Hepatocyte (in vitro differentiated cells): Measurements from ENCODE around the gene TRMT1. TPM values are rescaled to one million over a fixed set of nuclear protein-coding genes. Genes with fewer than 3 reads are reported as not detected.

Experiments
- DNase-seq: peaks from one replicate; pipeline ENCODE4 v3.0.0-alpha.2; 2016; ENCODE audit warnings: low spot score
- H2AFZ ChIP-seq: fragments of 200-600 bp; sonication (generic); 2 replicates; pipeline ENCODE4 v1.6.0; 2016; ENCODE audit warnings: antibody characterized with exemption, mild to moderate bottlenecking
- H3K27ac ChIP-seq: fragments of 200-600 bp; sonication (generic); 2 replicates; pipeline ENCODE4 v1.5.1; 2016; ENCODE audit warnings: mild to moderate bottlenecking
- H3K27me3 ChIP-seq: fragments of 200-600 bp; sonication (generic); 2 replicates; pipeline ENCODE4 v1.6.1; 2016
- H3K36me3 ChIP-seq: fragments of 200-600 bp; sonication (generic); replicated peaks from 2 replicates; pipeline ENCODE4 v1.5.1; 2016; ENCODE audit warnings: low read depth; ENCODE audit not compliant: insufficient read depth
- H3K4me1 ChIP-seq: fragments of 200-600 bp; sonication (generic); 2 replicates; pipeline ENCODE4 v1.5.1; 2016; ENCODE audit warnings: mild to moderate bottlenecking, moderate library complexity; ENCODE audit not compliant: insufficient read depth
- H3K4me2 ChIP-seq: fragments of 200-600 bp; sonication (generic); 2 replicates; pipeline ENCODE4 v1.6.0; 2016
- H3K4me3 ChIP-seq: fragments of 200-600 bp; sonication (generic); 2 replicates; pipeline ENCODE4 v1.5.1; 2016; ENCODE audit warnings: mild to moderate bottlenecking
- H3K79me2 ChIP-seq: fragments of 200-600 bp; sonication (generic); 2 replicates; pipeline ENCODE4 v1.6.0; 2017; ENCODE audit warnings: mild to moderate bottlenecking
- H3K9me2 ChIP-seq: fragments of 200-600 bp; sonication (generic); replicated peaks from 2 replicates; pipeline ENCODE4 v1.6.0; 2017; ENCODE audit warnings: mild to moderate bottlenecking; ENCODE audit not compliant: insufficient read depth
- H3K9me3 ChIP-seq: fragments of 200-600 bp; sonication (generic); 2 replicates; pipeline ENCODE4 v1.5.1; 2016; ENCODE audit warnings: low read depth, mild to moderate bottlenecking
- H4K20me1 ChIP-seq: fragments of 200-600 bp; sonication (generic); 2 replicates; pipeline ENCODE4 v1.6.0; 2016; ENCODE audit warnings: mild to moderate bottlenecking; ENCODE audit not compliant: insufficient read depth, poor library complexity, severe bottlenecking
- EZH2 ChIP-seq: fragments of 200-600 bp; sonication (generic); IDR thresholded peaks from 2 replicates; pipeline ENCODE4 v1.6.1; 2016; ENCODE audit warnings: antibody characterized with exemption, mild to moderate bottlenecking, borderline replicate concordance
- EZH2phosphoT487 ChIP-seq: fragments of 200-600 bp; sonication (generic); IDR thresholded peaks from one replicate; pipeline ENCODE4 v1.6.1; 2018; ENCODE audit warnings: antibody characterized with exemption, mild to moderate bottlenecking, low read depth, moderate library complexity; ENCODE audit not compliant: unreplicated experiment, severe bottlenecking
- WGBS: methylation state at CpG from one replicate; pipeline ENCODE4 v1.1.6; 2016; ENCODE audit warnings: low lambda C conversion rate; ENCODE audit errors: missing lambda C conversion rate; 5-methylcytosine and 5-hydroxymethylcytosine counted together
- polyA plus RNA-seq: library from polyadenylated mRNA; unstranded; fragments of >200 nt; fragmentation: Nextera tagmentation; extraction: Ambion mirVana; gene quantifications from 2 replicates; pipeline ENCODE4 v1.2.1, GENCODE V29; 2016
- total RNA-seq: library from RNA; depleted of rRNA; stranded (reverse); fragments of >200 nt; gene quantifications from 2 replicates; pipeline ENCODE4 v1.2.3, GENCODE V29; 2014
- TF ChIP-seq, protein P1 (sequence below): fragments of 200-600 bp; sonication (generic); IDR thresholded peaks from 2 replicates; pipeline ENCODE4 v1.5.1; 2016; ENCODE audit warnings: antibody characterized with exemption, mild to moderate bottlenecking; ENCODE audit not compliant: poor library complexity

TRMT1 gene
- total and polyA plus RNA-seq, 2 experiments from 2014 or later: 31.2 to 33.4 TPM

DNA sequence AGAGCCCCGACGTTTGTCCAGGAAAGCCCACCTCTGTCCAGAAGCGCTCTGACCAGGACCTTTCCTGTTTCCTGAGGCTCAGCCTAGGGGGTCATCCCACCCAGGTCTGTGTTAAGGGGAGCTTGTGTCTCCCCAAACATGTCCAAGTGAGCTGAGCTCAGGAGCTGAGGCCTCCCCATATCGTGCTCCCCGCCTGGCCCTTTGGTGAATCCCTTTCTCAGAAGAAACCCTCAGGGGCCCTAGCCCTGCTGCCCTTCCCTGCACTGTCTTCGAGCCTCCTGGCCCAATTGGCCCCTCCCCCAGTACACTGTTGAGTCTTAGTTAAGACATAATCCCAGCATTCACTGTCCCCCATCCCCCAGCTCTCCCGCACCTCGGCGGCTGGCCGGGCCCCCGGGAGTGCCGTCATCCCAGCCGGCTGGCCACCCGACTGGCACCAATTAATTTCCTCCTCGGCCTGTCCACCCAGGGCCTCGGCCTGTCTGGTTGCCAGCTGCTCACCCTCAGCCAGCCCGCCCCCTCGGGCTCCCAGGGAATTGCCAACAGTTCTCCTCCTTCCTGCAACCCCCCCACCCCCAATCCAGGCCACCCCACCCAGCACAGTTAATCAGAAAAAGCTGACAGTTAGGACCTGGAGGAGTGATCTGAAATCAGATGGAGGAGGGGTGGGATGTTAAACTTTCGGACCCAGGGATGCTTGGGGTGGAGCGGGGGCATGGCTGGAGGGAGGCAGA lies 47.2 kb upstream of the TRMT1 start:
- Histone ChIP-seq H3K4me1 (peaks cover 55% of the 10 kb centered on the region), H3K4me3 (peak overlapping the region; percentile 8), H3K27me3 (no peaks in the 10 kb centered on the region), H3K36me3 (no peaks in the 10 kb centered on the region), H3K9me2 (no peaks in the 10 kb centered on the region), H3K27ac (peak overlapping the region; percentile 100), H3K4me2 (peak overlapping the region; percentile 78), H4K20me1 (no peaks in the 10 kb centered on the region), H2AFZ (no peak overlapping the region), H3K79me2 (peaks cover 5% of the 10 kb centered on the region), H3K9me3 (no peaks in the 10 kb centered on the region)
- 3% methylated on average over 13 of the region's 20 CpGs for WGBS
- DNase-seq: peak; percentile 93
- TF ChIP-seq, protein P1, sequence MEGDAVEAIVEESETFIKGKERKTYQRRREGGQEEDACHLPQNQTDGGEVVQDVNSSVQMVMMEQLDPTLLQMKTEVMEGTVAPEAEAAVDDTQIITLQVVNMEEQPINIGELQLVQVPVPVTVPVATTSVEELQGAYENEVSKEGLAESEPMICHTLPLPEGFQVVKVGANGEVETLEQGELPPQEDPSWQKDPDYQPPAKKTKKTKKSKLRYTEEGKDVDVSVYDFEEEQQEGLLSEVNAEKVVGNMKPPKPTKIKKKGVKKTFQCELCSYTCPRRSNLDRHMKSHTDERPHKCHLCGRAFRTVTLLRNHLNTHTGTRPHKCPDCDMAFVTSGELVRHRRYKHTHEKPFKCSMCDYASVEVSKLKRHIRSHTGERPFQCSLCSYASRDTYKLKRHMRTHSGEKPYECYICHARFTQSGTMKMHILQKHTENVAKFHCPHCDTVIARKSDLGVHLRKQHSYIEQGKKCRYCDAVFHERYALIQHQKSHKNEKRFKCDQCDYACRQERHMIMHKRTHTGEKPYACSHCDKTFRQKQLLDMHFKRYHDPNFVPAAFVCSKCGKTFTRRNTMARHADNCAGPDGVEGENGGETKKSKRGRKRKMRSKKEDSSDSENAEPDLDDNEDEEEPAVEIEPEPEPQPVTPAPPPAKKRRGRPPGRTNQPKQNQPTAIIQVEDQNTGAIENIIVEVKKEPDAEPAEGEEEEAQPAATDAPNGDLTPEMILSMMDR: no peak
- TF ChIP-seq EZH2phosphoT487 (no peak), EZH2 (no peak)

DNA sequence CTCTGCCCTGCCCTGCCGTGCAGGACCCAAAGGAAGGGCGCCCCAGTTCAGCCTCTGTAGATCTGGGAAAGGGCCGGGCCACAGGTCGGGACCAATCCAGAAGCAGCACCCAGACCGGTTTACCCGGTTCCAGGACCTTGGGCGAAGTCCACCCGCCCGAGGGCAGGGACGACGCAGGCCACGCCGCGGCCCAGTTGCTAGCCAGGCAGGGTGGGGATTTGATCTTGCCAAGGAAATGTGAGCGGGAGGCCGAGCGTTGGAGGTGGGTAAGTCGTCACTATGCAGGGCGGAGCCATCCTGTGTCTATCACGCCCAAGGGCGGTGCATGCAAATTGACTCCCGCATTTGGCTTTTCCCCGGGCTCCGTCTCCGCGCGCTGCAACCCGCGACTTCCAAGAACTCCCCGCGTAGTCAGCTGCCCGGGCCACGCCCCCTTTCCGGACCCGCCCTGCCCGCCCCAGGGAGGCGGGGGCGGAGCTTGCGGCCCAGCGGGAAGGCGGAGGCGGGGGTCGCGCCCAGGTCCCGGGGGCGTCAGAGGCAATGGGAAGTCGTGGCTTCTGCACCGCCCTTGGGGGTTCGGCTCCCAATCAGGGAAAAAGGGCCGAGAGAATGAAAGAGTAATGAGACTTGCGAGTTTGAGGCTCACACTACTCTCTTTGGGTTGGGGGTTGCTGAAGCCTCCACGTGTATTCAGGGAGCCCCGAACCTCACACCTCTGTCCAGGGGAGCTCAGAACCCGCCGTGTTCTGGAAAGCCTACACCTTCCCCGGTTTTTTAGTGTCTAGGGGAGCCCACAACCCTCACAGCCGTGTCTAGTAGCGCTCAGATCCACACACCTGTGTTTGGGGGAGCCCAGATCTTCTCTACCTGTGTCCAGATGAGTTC lies 46.4 kb upstream of the TRMT1 start:
- peak overlapping the region; percentile 100 for H3K27ac ChIP-seq
- peak; percentile 98 for DNase-seq
- no peaks in the 10 kb centered on the region for H3K36me3 ChIP-seq
- no peaks in the 10 kb centered on the region for H4K20me1 ChIP-seq
- 4% methylated on average over 42 of the region's 58 CpGs for WGBS
- no peak for TF ChIP-seq EZH2phosphoT487
- TF ChIP-seq EZH2: no peak
- TF ChIP-seq, protein P1: no peak
- H3K4me1 ChIP-seq: peaks cover 47% of the 10 kb centered on the region
- H3K4me2 ChIP-seq: peak overlapping the region; percentile 78
- no peaks in the 10 kb centered on the region for H3K9me2 ChIP-seq
- no peaks in the 10 kb centered on the region for H3K79me2 ChIP-seq
- no peaks in the 10 kb centered on the region for H3K9me3 ChIP-seq
- H3K4me3 ChIP-seq: peak overlapping the region; percentile 8
- no peaks in the 10 kb centered on the region for H3K27me3 ChIP-seq
- no peak overlapping the region for H2AFZ ChIP-seq

DNA sequence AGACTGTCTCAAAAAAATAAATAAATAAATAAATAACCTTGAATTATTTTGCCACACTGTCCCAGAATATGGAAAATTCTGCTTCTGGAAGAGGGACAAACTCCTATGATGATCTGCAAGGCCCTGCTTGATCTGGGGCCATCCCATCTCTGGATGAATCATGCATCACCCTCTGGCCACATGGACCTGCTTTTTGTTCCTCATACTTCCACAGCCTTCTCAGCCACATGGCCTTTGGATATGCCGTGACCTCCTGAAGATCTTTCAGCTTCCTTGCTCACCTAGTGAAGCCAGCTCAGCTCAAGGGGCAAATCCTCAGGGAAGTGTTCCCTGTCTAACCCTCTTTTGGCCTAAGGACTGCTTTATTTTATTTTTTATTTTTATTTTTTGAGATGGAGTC lies 44.0 kb upstream of the TRMT1 start:
- TF ChIP-seq EZH2phosphoT487 (no peak), EZH2 (no peak)
- TF ChIP-seq, protein P1: no peak
- 61% methylated on average over 1 of the region's 1 CpG for WGBS
- Histone ChIP-seq H3K4me2 (no peak overlapping the region), H3K79me2 (no peaks in the 10 kb centered on the region), H2AFZ (no peak overlapping the region), H4K20me1 (no peaks in the 10 kb centered on the region), H3K36me3 (no peaks in the 10 kb centered on the region), H3K27me3 (no peaks in the 10 kb centered on the region), H3K27ac (no peak overlapping the region), H3K4me1 (peaks cover 40% of the 10 kb centered on the region), H3K9me3 (no peaks in the 10 kb centered on the region), H3K9me2 (no peaks in the 10 kb centered on the region), H3K4me3 (no peak overlapping the region)
- peak; percentile 48 for DNase-seq
